HPDE6-E6E7 (cell line): ENCODE measurements around the gene ENAH.
"Not testable (repeated sequence)": the region's sequence is repeated elsewhere in the genome, so short reads cannot be mapped to it uniquely, and the experiment has no call there.

Experiments used
- DNase-seq: peaks from one replicate; pipeline ENCODE4 v3.0.0; 2011; ENCODE audit warnings: missing footprints; ENCODE audit errors: extremely low spot score

The ENAH gene

GRCh38 chr1:225645194-225645895, 7.6 kb downstream of the ENAH start:
- DNase-seq: no peak

- DNase-seq: no peak
Observed at GRCh38 chr1:225644666-225645065, 8.3 kb downstream of the ENAH start.

- no peak for DNase-seq
Observed at GRCh38 chr1:225642177-225642576, 10.7 kb downstream of the ENAH start.

GRCh38 chr1:225638853-225639252, 14.1 kb downstream of the ENAH start:
- DNase-seq: no peak

GRCh38 chr1:225637651-225638199, 15.2 kb downstream of the ENAH start:
- DNase-seq: no peak

- not testable (repeated sequence) for DNase-seq
Observed at GRCh38 chr1:225636992-225637391, 15.9 kb downstream of the ENAH start.

GRCh38 chr1:225635649-225636048, 17.3 kb downstream of the ENAH start:
- no peak for DNase-seq

- not testable (repeated sequence) for DNase-seq
Observed at GRCh38 chr1:225632836-225633235, 20.1 kb downstream of the ENAH start.

- DNase-seq: no peak
Observed at GRCh38 chr1:225631021-225631663, 21.8 kb downstream of the ENAH start.

- no peak for DNase-seq
Observed at GRCh38 chr1:225629483-225629882, 23.4 kb downstream of the ENAH start.

- not testable (repeated sequence) for DNase-seq
Observed at GRCh38 chr1:225628794-225629193, 24.1 kb downstream of the ENAH start.

GRCh38 chr1:225627304-225627947, 25.5 kb downstream of the ENAH start:
- no peak for DNase-seq

- no peak for DNase-seq
Observed at GRCh38 chr1:225626698-225627097, 26.2 kb downstream of the ENAH start.

- DNase-seq: no peak
Observed at GRCh38 chr1:225617956-225618355, 35.0 kb downstream of the ENAH start.

GRCh38 chr1:225617479-225617878, 35.4 kb downstream of the ENAH start:
- no peak for DNase-seq

- DNase-seq: not testable (repeated sequence)
Observed at GRCh38 chr1:225615403-225615790, 37.5 kb downstream of the ENAH start.

GRCh38 chr1:225613006-225613405, 39.9 kb downstream of the ENAH start:
- DNase-seq: no peak

- DNase-seq: no peak
Observed at GRCh38 chr1:225612287-225612686, 40.6 kb downstream of the ENAH start.

- no peak for DNase-seq
Observed at GRCh38 chr1:225611537-225612223, 41.2 kb downstream of the ENAH start.

- DNase-seq: no peak
Observed at GRCh38 chr1:225610539-225610938, 42.4 kb downstream of the ENAH start.

GRCh38 chr1:225608014-225608796, 44.7 kb downstream of the ENAH start:
- no peak for DNase-seq
